ENCODE results near the gene ABCA2. TPM values are rescaled to one million over a fixed set of nuclear protein-coding genes. Genes with fewer than 3 reads are reported as not detected.
A peak's percentile ranks its signal among the peaks of the same experiment; 100 is the strongest.

Gene ABCA2
- total RNA-seq, 6 donors from 2014 or later, result 14.7 to 49.2 (median 29.6) TPM

DNA sequence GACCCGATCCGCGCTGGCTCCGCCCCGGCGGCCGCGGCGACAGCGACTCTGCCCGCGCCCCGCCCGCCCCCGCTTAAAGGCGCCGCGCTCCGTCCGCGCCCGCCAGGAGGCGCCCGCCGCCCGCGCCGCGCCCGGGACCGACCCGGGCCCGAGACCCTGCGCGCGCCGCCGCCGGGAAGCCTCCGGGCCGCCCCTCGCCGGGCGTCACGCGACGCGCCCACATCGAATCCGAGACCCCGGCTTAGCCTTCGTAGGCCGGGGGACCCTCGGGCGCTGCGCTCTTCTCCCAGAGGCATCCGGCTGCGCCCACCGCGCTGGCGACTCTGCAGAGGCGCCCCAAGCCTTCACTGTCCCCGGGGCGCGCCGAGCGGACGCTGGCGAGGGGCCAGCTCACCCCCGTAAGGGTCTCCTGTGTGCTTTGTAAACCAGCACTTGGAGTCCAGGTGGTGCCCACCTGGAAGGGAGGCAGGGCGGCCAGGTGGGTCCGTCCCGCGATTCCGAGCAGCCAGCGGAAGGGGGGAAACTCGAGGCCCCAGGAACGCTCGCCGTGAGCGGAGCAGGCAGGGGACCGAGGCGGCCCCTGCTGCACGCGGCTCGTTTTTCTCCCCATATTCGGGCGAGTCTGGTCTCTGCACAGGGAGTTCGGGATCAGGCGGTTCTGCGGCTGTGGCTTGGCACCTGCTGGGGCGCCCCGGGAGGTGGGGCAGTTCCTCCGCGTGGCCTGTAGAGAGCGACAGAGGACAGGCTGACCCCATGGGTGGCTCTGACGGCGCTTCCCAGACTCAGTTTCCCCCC, 423 bp upstream of the ABCA2 start:
- peak overlapping the region; percentile 54 to 72 (median 70) for H3K4me3 ChIP-seq
- 0% methylated on average over 11 of the region's 98 CpGs; no CpG with 5 or more reads in 1 of the 2 donors for WGBS, 2 donors
- no peaks in the 10 kb centered on the region for H3K36me3 ChIP-seq
- DNase-seq, result peak; percentile 78 to 95
- peak; percentile 57 to 60 for ATAC-seq (ENCODE audit: low FRiP score in 2 of 2)
- no peaks in the 10 kb centered on the region for H3K9me3 ChIP-seq
- H3K4me1 ChIP-seq, result peaks cover 30 to 63% (median 46%) of the 10 kb centered on the region in 4 donors
- H3K27ac ChIP-seq, result peak overlapping the region in 3 of 4 donors; percentile 38 to 79 (median 78)
- no peak for TF ChIP-seq POLR2A (IDR thresholded peaks at IDR 0.05)
- TF ChIP-seq, protein P1, sequence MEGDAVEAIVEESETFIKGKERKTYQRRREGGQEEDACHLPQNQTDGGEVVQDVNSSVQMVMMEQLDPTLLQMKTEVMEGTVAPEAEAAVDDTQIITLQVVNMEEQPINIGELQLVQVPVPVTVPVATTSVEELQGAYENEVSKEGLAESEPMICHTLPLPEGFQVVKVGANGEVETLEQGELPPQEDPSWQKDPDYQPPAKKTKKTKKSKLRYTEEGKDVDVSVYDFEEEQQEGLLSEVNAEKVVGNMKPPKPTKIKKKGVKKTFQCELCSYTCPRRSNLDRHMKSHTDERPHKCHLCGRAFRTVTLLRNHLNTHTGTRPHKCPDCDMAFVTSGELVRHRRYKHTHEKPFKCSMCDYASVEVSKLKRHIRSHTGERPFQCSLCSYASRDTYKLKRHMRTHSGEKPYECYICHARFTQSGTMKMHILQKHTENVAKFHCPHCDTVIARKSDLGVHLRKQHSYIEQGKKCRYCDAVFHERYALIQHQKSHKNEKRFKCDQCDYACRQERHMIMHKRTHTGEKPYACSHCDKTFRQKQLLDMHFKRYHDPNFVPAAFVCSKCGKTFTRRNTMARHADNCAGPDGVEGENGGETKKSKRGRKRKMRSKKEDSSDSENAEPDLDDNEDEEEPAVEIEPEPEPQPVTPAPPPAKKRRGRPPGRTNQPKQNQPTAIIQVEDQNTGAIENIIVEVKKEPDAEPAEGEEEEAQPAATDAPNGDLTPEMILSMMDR (IDR thresholded peaks at IDR 0.05), result peak in 5 of 6 experiments; percentile 23 to 63 (median 50)
- H3K27me3 ChIP-seq, result no peaks in the 10 kb centered on the region

GRCh38 chr9:137026828-137027227, 1.2 kb downstream of the ABCA2 start:
- TF ChIP-seq POLR2A (IDR thresholded peaks at IDR 0.05) (no peak), POLR2AphosphoS5 (IDR thresholded peaks at IDR 0.05) (no peak), EP300 (IDR thresholded peaks at IDR 0.05) (no peak)
- TF ChIP-seq, protein P1 (IDR thresholded peaks at IDR 0.05), result no peak

DNA sequence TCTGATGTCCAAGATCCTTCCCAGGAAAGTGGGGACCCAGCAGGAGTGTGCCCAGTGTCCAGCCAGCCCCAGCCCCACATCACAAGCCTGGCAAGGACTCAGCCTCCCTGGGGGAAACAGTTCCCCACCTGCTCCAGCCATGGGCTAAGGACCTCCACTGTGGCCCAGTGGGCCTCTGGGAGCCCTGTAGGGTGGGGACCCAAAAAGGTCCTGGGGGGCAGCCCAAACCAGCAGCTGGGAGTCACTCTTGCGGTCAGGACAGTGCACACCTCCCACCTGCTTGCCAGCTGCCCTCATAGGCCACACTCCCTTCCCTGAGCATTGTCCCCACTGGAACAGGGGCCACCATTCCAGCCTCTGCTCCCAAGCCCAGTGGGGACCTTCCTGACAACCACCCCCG, 1.7 kb downstream of the ABCA2 start:
- 94% methylated on average over 2 of the region's 2 CpGs; no CpG with 5 or more reads in 1 of the 2 donors for WGBS, 2 donors
- no peaks in the 10 kb centered on the region for H3K27me3 ChIP-seq
- H3K9me3 ChIP-seq, result no peaks in the 10 kb centered on the region
- H3K4me3 ChIP-seq, result no peak overlapping the region
- H3K4me1 ChIP-seq, result peaks cover 30 to 50% (median 37%) of the 10 kb centered on the region in 4 donors
- TF ChIP-seq, protein P1 (IDR thresholded peaks at IDR 0.05), result no peak
- TF ChIP-seq EP300 (IDR thresholded peaks at IDR 0.05), result no peak
- no peak for TF ChIP-seq POLR2A (IDR thresholded peaks at IDR 0.05)
- no peak for TF ChIP-seq POLR2AphosphoS5 (IDR thresholded peaks at IDR 0.05)
- H3K27ac ChIP-seq, result peak overlapping the region in 1 of 4 donors; percentile 27
- ATAC-seq (ENCODE audit: low FRiP score in 2 of 2) (no peak), DNase-seq (peak in 1 of 2 donors; percentile 36)
- H3K36me3 ChIP-seq, result no peaks in the 10 kb centered on the region

More at GRCh38 chr9:137026828-137027227, 1.2 kb downstream of the ABCA2 start:
- no peaks in the 10 kb centered on the region for H3K27me3 ChIP-seq
- DNase-seq, result peak in 1 of 2 donors; percentile 56
- 55% methylated on average over 3 of the region's 4 CpGs; no CpG with 5 or more reads in 1 of the 2 donors for WGBS, 2 donors
- H3K27ac ChIP-seq, result peak overlapping the region in 2 of 4 donors; percentile 27 to 66
- ATAC-seq (ENCODE audit: low FRiP score in 2 of 2), result no peak
- H3K4me3 ChIP-seq, result peak overlapping the region in 2 of 4 donors; percentile 53 to 54
- peaks cover 30 to 54% (median 41%) of the 10 kb centered on the region in 4 donors for H3K4me1 ChIP-seq
- H3K9me3 ChIP-seq, result no peaks in the 10 kb centered on the region
- H3K36me3 ChIP-seq, result no peaks in the 10 kb centered on the region

DNA sequence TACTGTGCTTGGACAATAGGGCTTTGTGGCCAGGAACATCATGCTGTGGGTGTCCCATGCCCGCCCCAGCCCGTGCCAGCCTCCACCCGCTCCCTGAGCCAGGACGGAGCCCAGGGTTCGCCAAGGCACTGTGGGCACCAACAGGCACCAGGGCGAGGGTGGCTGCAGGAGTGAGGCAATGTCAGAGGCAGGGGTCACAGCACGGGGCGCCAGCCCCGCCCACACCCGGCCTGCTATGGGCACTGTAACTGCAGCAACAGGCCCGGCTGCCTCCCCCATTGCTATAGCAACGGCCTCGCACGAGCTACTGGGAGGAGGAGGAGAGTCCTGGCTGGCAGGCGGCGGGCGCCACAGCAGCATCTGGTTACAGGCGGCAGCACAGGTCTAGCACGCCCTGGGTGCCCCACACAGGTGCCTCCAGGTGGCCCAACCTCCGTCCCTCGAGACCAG, 2.5 kb downstream of the ABCA2 start:
- WGBS, 2 donors, result 84% methylated on average over 18 of the region's 21 CpGs; no CpG with 5 or more reads in 1 of the 2 donors

More for the DNA sequence above, 2.5 kb downstream of the ABCA2 start:
- DNase-seq (peak in 1 of 2 donors; percentile 86), ATAC-seq (ENCODE audit: low FRiP score in 2 of 2) (no peak)
- TF ChIP-seq, protein P1 (IDR thresholded peaks at IDR 0.05), result no peak
- TF ChIP-seq POLR2AphosphoS5 (IDR thresholded peaks at IDR 0.05), result no peak
- TF ChIP-seq EP300 (IDR thresholded peaks at IDR 0.05), result no peak
- no peak for TF ChIP-seq POLR2A (IDR thresholded peaks at IDR 0.05)
- H3K27ac ChIP-seq, result no peak overlapping the region
- H3K4me3 ChIP-seq, result no peak overlapping the region
- H3K4me1 ChIP-seq, result peaks cover 25 to 42% (median 30%) of the 10 kb centered on the region in 4 donors
- no peaks in the 10 kb centered on the region for H3K9me3 ChIP-seq
- peaks cover 0 to 7% (median 0%) of the 10 kb centered on the region in 4 donors for H3K36me3 ChIP-seq
- H3K27me3 ChIP-seq, result no peaks in the 10 kb centered on the region
